ENCODE measurements around the gene GRPR.

Gene GRPR

DNA sequence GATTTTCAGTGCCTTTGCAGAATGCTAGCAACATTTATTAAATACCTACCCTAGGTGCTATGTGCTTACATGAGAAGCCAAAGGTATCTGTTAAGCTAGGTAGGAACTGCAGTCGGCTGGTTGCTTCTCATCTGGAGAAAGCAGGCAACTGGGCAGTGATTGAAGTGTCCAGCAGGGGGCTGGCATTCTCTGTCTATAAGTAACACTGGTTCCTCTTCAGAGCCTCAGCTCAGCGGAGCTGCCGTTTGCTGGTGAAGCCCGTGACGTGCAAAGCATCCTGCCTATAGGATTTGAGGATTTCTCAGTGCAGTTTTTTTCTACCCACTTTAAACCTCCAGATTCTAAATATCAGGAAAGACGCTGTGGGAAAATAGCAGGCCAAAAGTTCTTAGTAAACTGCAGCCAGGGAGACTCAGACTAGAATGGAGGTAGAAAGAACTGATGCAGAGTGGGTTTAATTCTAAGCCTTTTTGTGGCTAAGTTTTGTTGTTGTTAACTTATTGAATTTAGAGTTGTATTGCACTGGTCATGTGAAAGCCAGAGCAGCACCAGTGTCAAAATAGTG is at the start of gene GRPR:
GRPR (plus strand) TSS at position 344 of the 565 bp plus-strand sequence. CDS start 389 bp downstream, outside the sequence.
- peak; percentile 35 for DNase-seq (ENCODE audit: low read depth)

DNA sequence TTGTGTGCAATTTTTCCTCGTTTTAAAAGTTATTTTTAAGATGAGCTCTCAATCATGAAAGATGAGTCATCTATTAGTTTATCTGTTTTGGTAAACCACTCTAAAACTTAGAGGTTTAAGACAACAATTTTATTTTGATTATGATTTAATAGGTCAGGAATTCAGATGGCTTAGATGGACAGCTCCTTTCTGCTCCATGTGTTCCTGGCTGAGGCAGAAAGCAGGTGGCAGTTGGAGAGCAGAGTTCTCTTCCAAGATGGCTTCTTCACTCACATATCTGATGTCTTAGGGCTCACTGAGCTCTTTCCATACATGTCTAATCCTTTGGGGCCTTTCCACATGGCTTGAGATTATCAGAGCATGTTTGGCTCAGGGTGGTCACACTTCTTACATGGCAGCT is 48.3 kb upstream of the GRPR start:
- no peak for DNase-seq (ENCODE audit: low read depth)

DNA sequence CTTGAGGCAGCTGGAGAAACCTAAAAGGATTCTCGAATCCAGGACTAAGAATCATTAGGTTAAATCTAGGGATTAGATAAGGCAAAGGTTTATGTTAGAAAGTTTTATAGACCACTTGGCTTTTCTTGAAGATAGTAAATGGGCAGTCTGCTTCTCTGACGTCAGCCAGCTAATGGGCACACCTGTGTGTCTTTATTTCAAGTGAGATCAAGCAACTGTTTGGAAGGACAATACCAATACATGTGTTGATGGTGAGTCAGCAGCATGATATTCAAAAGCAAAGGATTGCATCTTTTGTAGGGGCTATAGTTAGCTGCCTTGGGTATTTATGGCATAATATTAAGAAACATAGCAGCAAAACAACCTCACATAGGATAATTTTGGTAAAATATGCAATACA is 46.5 kb upstream of the GRPR start:
- no peak for DNase-seq (ENCODE audit: low read depth)

DNA sequence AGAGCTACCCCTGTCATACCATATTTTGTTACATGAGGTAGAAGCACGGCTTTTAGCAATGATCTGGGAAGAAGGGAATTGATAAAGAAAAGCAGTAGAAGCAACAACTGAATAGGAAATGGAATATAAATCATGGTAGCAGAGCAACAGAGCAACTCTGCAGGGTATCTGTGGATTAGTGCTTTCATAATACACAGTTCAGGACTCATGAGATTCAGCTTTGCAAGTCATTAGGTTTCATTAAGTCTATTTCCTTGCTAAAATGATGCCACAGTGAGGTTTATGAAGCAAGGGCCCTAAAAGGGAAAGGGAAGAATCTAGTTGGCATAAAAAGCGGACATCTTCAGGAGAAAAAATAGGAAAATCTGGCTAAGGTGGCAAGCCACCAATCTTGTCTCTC is 45.6 kb upstream of the GRPR start:
- no peak for DNase-seq (ENCODE audit: low read depth)

DNA sequence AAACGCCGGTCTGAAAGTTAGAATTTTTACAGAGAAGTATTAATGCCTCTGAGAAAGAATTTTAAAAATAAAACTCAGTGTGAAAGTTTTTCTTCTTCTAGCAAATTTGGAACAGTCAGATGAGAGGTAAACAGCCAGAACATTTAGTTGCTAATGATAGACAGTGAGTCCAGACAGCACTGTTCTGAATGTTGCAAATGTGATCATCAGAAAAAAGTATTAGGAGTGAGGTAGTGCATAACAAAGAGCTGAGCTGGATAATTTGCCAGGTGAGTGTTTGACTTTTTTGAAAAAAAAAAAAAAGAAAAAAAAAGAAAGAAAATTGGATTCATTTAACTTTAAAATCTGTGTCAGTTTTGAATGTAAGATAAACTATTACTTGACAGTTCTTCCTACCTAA is 42.0 kb upstream of the GRPR start:
- no peak for DNase-seq (ENCODE audit: low read depth)

DNA sequence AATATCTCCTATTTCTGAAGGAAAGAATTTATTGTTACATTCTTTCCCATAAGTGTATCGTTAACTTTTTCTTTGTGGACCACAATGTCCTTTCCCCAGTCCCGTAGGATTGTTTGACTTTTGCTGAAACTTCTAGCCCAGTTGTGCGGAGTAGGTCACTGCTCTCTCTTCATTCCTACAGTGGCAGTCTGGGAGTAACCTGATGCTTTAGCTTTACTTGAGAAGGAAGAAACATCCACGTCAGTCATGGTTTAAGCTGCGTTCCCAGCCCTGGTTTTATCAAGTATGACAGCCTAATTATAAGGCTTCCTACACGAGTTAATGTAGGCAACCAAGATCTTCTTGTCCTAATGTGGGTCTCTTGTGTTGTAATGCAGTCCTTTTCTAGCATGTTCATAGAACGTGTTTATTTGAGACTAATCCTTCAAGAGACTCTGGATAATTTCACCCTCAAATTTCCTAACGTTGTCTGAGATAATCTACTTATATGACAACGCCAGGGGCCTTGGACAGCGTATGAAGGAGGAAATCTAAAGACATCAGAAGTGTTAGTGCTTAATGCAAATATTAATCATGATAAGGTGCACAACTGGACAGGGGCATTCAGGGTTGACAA is 40.8 kb upstream of the GRPR start:
- DNase-seq (ENCODE audit: low read depth): no peak

DNA sequence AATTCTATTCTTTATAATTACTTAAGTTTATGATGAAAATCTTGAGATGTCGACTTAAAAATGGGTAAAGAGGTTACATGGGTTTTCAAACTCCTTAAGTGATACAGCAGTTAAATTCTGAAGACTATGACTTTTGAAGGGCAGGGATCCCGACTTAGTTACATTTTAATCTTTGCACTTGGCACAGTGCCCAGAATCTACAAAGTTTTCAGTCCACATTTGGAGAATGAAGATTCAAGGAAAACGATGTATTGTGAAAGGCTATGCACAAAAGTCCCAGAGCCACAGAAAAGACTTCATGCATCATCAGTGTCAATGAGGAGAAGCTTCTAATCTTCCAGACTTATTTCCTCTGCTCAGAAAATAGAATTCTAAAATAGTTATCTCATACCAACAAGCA is 36.3 kb upstream of the GRPR start:
- DNase-seq (ENCODE audit: low read depth): no peak

DNA sequence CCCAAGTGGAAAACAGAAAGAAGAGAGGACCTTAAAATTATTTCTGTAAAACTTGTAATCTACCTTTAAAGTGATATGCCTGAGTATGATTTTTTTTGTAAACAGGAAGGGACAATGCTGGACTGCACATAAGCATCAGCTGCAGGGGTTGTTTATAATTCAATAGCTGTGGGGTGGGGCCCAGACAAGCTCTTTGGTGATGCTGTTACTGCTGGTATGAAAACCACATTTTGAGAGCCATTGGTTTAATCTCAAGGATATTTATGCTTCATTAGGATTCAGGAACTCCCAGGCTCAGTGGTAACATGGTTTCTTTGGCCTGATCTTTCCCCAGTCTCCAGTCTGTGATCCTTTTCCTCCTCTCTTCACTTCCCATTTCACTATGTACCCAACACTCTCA is 34.3 kb upstream of the GRPR start:
- no peak for DNase-seq (ENCODE audit: low read depth)

DNA sequence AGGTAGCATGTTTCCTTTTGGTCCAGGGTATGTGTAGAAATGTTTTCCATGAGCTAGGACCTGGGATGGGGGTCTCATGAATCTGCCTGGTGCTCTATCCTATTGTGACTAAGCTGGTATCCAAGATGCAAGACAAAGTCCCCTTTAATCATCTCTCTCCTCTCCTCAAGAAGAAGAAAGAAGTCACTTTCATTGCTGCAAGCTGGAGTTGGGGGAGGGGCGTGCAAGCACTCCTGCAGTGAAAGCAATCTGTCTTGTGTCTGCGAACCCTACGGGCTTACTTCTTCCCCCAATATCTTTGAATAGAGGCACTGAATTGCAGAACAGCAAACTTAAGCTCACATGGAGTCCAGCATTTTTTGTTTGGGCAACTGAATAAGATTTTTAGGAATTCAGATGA is 27.2 kb upstream of the GRPR start:
- DNase-seq (ENCODE audit: low read depth): no peak

DNA sequence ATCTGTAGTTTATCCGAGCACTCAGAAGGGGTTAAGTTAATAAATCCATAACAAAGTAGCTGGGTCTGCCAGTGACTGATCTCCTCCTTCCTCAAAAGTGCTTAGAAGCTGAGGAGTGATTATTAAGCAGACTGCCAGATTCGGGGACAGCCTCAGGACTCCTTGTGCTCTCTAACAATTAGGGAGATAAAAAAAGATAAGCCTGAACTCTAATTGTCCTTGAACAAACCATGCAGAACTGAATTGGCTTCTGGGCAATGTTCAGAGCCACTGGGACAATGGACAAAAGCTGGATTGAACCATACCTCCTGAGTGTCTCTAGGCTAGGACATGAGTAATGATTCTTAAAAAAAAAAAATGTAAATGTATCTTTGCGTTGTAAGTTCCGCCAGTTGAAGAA is 22.7 kb upstream of the GRPR start:
- no peak for DNase-seq (ENCODE audit: low read depth)

DNA sequence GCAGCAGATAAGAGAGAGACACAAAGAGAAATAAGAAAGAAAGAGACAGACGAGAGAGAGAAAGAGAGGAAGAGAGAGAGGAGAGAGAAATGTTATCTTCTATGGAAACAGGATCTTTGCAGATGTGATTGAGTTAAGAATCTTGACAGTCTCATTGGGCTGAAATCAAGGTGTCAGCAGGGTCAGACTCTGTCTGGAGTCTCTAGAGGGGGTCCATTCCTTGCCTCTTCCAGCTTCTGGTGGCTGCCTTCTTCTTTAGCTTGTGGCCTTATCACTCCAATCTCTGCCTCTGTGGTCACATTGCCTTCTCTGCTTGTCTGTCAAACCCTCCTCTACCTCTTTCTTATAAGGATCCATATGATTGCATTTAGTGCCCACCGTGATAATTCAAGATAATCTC is 21.8 kb upstream of the GRPR start:
- DNase-seq (ENCODE audit: low read depth): no peak

DNA sequence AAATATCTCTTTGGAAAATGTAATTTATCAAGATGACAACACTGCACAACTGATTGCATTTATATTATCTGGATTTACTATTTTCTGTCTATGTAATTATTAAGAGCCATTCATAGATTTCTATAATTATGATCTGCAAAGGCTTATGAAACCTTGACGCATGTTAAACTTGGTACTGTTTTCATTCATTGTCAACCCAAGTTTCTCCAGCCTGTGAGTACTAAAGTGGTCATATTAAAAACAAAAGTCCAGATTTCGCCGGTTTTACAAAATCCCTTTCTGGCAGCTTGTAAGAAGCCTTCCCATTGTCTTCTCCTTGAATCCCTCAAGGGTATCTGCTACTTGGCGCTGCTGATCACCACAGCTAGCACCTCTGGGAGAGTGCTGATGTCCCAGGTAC is 19.7 kb upstream of the GRPR start:
- DNase-seq (ENCODE audit: low read depth): no peak

DNA sequence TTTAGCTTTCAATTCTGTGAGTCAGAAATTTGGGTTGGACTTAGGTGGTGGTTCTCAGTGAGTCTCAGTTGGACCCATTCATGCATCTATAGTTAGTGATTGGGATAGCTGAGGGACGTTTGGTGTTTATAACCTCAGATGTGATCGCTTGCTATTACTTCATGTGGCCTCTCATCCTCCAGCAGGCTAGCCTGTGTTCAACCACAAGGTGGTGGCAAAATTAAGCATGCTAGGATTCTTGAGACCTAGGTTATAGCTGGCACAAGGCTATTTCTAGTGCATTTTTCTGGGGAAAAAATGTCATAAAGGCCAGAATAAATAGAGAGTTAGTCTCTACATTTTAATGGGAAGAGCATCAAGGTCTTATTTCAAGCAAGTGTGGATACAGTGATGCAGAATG is 10.9 kb upstream of the GRPR start:
- DNase-seq (ENCODE audit: low read depth): no peak

DNA sequence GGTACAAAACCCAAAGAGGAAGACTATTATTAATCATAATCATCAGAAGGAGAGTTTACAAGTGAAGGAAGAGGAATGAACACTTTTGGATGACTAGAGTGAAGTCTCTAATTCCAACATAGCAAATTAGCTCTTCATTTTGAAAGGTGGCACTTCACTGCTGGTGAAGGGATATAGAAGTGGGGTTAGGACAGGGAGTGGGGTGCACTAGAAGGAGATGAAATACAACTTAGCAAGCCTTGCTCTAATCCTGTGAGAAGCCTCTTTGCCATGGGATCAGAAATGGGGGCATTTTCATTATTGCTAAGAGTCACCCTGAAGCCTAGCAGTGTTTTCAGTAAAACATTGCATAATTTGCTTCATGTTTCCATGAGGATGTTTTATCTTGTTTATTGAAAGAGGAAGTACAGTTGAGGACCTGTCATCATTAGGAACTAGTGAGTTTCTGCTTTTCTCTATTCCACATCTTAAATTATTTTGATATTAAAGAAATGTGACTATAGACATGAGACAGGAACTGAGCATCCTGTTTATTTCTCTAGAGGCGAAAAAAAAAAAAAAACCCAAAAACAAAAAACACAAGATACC is 9.3 kb upstream of the GRPR start:
- no peak for DNase-seq (ENCODE audit: low read depth)

DNA sequence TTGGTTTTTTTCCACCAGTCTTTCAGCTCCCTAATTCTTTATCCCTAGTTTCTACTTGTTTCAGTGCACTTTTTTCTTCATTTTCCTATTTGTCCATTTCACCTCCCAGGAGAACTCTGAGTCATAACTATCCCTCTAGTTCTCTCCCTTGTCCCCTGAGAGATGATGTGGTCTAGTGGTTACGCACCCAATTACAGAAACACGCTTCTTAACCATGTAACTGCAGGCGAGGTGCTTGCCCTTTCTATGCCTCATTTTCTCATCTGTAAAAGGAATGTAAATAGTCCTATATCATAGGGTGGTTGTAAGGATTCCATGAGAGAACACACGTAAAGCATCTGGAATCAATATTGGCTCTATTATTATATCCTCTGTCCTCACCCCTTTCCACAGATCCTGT is 8.8 kb upstream of the GRPR start:
- DNase-seq (ENCODE audit: low read depth): no peak

DNA sequence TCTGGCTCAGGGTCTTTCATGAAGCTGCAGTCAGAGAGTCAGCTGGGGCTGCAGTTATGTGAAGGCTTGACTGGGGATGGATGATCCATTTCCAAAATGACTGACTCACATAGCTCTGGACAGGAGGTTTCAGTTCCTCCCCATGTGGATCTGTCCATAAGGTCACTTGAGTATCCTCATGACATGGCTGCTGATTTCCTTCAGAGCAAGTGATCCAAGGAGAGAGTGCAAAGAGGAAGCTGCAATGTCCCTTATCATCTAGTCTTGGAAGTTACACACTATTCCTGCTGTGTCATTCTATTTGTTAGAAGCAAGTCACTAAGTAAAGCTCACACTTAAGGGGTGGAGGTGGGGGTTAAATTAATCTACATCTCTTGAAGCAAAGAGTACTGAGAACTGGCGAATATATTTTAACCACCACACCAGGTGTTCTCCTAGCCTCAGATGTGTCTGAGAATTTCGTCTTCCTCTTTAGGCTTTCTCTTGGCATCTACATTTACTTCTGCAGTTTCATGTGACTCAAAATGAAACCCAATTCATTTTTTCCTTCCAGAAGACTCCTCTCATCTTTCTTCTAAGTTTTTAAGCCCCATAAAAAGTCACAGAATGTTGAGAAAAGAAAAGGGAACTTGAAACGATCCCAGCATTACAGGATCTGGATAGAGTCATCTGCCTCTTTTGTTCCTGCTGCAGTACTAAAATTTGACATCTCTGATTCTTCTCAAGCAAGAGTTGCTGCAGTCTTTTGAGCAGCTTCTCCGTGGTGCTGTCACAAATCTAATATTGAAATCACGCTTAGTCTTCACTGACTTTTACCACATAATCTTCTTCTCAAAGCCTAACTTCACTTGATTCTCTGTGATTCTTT is 3.8 kb upstream of the GRPR start:
- no peak for DNase-seq (ENCODE audit: low read depth)

DNA sequence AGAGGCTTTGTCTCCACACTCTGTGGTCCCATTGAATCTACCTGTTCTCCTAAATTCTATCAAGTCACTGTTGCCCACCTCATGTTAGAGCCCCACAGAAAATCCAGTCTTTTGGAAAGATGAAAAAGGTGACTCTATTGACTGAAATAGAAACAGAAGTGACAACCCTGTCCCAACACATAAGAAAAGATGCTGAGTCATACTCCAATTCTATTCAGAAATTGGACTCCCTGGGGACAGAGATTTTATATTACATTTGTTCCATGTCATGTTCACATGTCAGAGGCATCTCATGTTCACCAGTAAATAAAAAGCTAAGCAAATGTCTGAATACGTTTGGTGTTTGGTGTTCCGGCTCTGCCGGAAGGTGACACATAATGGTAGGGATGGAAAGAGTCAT is 2.9 kb upstream of the GRPR start:
- no peak for DNase-seq (ENCODE audit: low read depth)

DNA sequence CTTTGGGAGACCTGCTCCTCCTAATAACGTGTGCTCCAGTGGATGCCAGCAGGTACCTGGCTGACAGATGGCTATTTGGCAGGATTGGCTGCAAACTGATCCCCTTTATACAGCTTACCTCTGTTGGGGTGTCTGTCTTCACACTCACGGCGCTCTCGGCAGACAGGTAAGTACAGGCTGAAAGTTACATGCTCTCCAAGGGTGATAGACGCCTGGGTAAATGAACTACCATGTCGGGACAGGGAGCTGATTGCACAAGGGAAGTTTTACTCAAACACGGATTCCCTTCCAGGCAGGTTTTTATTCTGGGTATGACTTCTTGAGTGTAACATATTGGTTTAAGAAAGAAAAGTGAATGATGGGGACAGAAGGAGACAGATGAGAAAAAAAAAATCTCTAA is 836 bp downstream of the GRPR start:
- no peak for DNase-seq (ENCODE audit: low read depth)

DNA sequence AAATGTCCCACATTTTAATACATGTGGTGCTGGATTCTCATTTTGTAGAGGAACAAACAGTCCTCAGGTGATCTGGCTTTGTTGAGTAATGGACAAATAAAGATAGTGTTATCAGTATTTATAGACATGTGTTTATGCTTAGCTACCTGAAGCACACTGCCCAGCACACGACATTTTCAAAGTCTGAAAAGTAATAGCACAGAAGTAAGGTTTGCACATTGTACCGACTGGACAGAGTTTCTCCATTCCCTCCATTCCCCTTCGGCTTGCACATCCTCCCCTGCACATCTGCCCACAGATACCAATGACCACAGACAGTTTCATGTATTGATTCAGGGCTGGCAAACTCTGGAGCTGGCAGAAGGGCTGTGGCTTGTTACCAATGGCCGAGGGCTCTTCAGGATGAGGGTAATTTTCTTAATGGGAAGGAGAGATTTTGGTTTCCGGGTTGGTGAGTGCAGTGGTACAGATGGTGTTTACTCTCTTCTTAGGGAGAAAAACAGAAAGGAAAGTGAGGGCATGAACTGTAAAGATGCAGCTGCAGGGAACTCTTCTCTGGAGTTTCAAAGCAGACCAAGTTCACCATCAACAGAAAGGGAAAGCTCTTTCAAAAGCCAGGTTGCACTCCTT is 2.3 kb downstream of the GRPR start:
- DNase-seq (ENCODE audit: low read depth): no peak

DNA sequence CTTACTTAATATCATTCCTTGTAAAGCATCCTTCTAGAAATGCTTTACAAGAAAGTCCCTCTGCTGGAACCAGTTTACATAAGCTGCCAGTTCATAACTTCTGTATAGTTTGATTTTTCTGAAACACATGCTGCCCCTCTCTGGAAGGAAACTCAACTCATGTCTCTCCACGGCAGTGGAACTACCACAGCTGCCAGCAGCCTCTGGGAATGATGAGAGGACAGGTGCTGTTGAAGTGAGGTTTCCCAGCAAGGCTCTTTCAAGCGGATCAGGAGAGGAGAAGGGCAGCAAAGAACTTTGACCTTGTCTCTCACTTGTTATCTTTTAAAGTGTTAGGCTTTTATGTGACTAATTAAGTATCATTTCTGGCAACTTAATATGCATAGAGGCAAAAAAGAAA is 7.3 kb downstream of the GRPR start:
- DNase-seq (ENCODE audit: low read depth): no peak

DNA sequence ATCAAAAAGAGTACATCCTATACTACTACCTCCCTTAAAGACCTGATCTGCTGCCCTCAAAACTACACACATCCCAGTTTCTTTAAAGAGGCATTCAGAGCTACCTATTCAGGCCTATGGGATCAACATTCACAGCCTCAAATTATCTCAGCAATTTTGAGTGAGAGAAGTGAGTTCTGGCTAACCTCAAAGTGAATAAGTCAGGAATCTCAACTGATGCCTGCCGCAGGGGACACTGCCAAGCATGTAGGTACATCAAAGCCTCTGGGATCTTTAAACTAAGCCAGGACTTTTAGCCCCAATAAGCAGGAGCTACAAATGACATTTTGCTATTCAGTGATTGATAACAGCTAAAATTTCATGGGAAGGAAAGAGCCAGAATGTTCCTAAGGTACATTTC is 11.6 kb downstream of the GRPR start:
- no peak for DNase-seq (ENCODE audit: low read depth)

DNA sequence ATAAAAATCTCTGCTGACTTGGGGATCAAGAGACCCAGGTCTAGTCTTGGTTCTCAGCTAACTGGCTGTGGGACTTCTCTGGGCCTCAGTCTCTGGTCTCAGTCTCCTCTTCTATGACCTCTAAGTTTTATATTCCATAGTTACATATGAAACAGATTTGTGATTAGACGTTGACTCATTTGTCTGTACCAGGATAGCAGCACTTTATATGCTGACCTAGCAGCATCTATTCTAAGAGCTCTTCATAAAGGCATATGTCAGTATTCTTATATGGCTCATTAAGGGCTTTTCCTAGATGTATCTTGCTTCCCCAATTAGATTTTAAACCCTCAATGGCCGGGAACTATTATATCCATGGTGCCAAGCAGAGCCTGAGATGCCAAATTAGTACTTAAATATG is 12.7 kb downstream of the GRPR start:
- no peak for DNase-seq (ENCODE audit: low read depth)

Measured in activated T-cell treated with anti-CD3 and anti-CD28 coated beads for 1 hour (primary cell).